ENCODE data around the gene USP34.
"Not testable (repeated sequence)": the region's sequence is repeated elsewhere in the genome, so short reads cannot be mapped to it uniquely, and the experiment has no call there.

- TF ChIP-seq, protein P1, sequence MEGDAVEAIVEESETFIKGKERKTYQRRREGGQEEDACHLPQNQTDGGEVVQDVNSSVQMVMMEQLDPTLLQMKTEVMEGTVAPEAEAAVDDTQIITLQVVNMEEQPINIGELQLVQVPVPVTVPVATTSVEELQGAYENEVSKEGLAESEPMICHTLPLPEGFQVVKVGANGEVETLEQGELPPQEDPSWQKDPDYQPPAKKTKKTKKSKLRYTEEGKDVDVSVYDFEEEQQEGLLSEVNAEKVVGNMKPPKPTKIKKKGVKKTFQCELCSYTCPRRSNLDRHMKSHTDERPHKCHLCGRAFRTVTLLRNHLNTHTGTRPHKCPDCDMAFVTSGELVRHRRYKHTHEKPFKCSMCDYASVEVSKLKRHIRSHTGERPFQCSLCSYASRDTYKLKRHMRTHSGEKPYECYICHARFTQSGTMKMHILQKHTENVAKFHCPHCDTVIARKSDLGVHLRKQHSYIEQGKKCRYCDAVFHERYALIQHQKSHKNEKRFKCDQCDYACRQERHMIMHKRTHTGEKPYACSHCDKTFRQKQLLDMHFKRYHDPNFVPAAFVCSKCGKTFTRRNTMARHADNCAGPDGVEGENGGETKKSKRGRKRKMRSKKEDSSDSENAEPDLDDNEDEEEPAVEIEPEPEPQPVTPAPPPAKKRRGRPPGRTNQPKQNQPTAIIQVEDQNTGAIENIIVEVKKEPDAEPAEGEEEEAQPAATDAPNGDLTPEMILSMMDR (conservative IDR thresholded peaks at IDR 0.05 in 1 of 2, IDR thresholded peaks at IDR 0.05 in 1 of 2; ENCODE audit: low read depth in 1 of 2, low read length in 2 of 2), result not testable (repeated sequence)
- TF ChIP-seq EZH2 (IDR thresholded peaks at IDR 0.05; ENCODE audit: low read length, missing control alignments), result not testable (repeated sequence)
Observed at GRCh38 chr2:61387588-61387987, 83.3 kb downstream of the USP34 start.
